ENCODE measurements around the gene STXBP5.

DNA sequence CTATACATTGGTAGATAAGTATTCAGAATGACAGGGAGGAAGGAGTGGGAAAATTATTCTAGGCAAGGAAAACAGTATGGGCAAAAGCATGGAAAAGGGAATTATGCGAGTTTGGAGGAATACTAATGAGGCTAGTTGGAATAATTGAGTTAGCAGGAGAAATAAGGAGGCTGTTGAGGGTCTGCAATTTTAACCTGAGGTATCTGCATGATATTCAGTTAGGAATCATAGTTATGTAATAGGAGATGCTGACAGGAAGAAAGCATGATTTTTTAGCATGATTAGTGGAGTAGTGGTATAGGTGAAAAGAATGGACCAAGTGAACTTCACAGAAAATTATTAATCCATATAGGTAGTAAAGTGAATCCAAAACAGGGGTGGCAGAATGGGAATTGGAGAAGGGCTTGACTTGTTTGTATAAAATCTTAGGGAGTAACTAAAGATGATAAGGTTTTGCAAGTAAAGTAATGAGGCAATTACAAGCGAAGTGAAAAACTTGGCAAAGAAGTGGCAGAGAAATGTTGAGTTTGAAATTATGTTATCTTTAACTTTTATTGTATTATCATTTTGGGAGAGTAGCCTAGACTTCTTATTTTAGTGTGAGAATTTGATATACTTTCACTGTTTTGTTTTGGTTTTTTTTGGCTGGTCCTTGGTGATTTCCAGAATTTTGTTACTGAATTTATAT is 5.7 kb downstream of the STXBP5 start:
- TF ChIP-seq, protein P1, sequence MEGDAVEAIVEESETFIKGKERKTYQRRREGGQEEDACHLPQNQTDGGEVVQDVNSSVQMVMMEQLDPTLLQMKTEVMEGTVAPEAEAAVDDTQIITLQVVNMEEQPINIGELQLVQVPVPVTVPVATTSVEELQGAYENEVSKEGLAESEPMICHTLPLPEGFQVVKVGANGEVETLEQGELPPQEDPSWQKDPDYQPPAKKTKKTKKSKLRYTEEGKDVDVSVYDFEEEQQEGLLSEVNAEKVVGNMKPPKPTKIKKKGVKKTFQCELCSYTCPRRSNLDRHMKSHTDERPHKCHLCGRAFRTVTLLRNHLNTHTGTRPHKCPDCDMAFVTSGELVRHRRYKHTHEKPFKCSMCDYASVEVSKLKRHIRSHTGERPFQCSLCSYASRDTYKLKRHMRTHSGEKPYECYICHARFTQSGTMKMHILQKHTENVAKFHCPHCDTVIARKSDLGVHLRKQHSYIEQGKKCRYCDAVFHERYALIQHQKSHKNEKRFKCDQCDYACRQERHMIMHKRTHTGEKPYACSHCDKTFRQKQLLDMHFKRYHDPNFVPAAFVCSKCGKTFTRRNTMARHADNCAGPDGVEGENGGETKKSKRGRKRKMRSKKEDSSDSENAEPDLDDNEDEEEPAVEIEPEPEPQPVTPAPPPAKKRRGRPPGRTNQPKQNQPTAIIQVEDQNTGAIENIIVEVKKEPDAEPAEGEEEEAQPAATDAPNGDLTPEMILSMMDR (optimal IDR thresholded peaks at IDR 0.05 in 1 of 3, IDR thresholded peaks at IDR 0.05 in 1 of 3, conservative IDR thresholded peaks at IDR 0.05 in 1 of 3; ENCODE audit: extremely low read depth in 1 of 3, insufficient read depth in 2 of 3, low read length in 3 of 3): no peak
- TF ChIP-seq EZH2 (IDR thresholded peaks at IDR 0.05; ENCODE audit: low read length): no peak
